A549 (cell line): ENCODE data around the gene NR3C1. TPM values are rescaled to one million over a fixed set of nuclear protein-coding genes. Genes with fewer than 3 reads are reported as not detected.

Source experiments
- ATAC-seq, 2 experiments: fragments of 200-7000 bp in 1 of 2; fragments of >200 bp in 1 of 2; cut with Nextera tagmentation in 1 of 2; cut with Tn5 transposase in 1 of 2; 3 replicates each; pipeline versions ENCODE4 v1.8.0 to v1.9.1; 2018 to 2020; ENCODE audit warnings: mild to moderate bottlenecking in 1 of 2, moderate library complexity in 1 of 2
- CTCF ChIA-PET: fragments of 300-600 bp; sonication (Branson Sonifier 250); formaldehyde crosslinking; extraction: SDS; loops from one replicate; lab custom pipeline; 2021; ENCODE audit warnings: antibody characterized with exemption, inconsistent platforms; lab: Yijun Ruan, JAX
- POLR2A ChIA-PET: fragments of 350-600 bp; formaldehyde crosslinking; extraction: SDS; loops from one replicate; lab custom pipeline; 2021; ENCODE audit warnings: antibody characterized with exemption, inconsistent platforms; lab: Yijun Ruan, JAX
- DNase-seq, 2 experiments: peaks; one replicate each; pipeline versions ENCODE4 v3.0.0 to v3.0.0-alpha.2; 2011 to 2016; ENCODE audit warnings: low read depth in 1 of 2, low spot score in 1 of 2
- FAIRE-seq: peaks from 2 replicates; lab custom pipeline; 2011; peaks lifted over from hg19 to GRCh38; lab: Jason Lieb, UNC
- H3K27ac ChIP-seq, 2 experiments: fragments of >200 bp; sonication (Bioruptor Twin); formaldehyde crosslinking; 3 replicates each; pipeline ENCODE4 v1.5.1; 2016 to 2017
- H3K4me1 ChIP-seq: fragments of >200 bp; sonication (Bioruptor Twin); formaldehyde crosslinking; 3 replicates; pipeline ENCODE4 v1.6.1; 2016
- H3K4me2 ChIP-seq: fragments of >200 bp; sonication (Bioruptor Twin); formaldehyde crosslinking; 3 replicates; pipeline ENCODE4 v1.6.1; 2016
- H3K4me3 ChIP-seq: fragments of >200 bp; sonication (Bioruptor Twin); formaldehyde crosslinking; 3 replicates; pipeline ENCODE4 v1.5.1; 2016
- H3K9me3 ChIP-seq: fragments of >200 bp; sonication (Bioruptor Twin); formaldehyde crosslinking; 3 replicates; pipeline ENCODE4 v1.6.1; 2016
- CHD4 ChIP-seq: fragments of 200-600 bp; sonication (generic); IDR thresholded peaks from 2 replicates; pipeline ENCODE4 v1.6.1; 2016; ENCODE audit warnings: antibody characterized with exemption, mild to moderate bottlenecking, borderline replicate concordance
- E2F6 ChIP-seq: IDR thresholded peaks from 2 replicates; pipeline ENCODE4 v1.6.1; 2012; ENCODE audit warnings: low read depth, borderline replicate concordance
- EHF ChIP-seq: fragments of 250-450 bp; sonication (Bioruptor Pico); IDR thresholded peaks from 2 replicates; pipeline ENCODE4 v1.5.0; 2020; ENCODE audit warnings: mild to moderate bottlenecking
- ELK1 ChIP-seq: fragments of 150-350 bp; IDR thresholded peaks from 2 replicates; pipeline ENCODE4 v1.6.1; 2014; ENCODE audit warnings: low read depth, mild to moderate bottlenecking, low read length
- FOXS1 ChIP-seq: fragments of 250-450 bp; sonication (Bioruptor Pico); IDR thresholded peaks from 2 replicates; pipeline ENCODE4 v1.5.0; 2020; ENCODE audit warnings: mild to moderate bottlenecking, moderate library complexity
- GATA3 ChIP-seq: IDR thresholded peaks from 2 replicates; pipeline ENCODE4 v1.6.1; 2012; ENCODE audit warnings: borderline replicate concordance
- HES2 ChIP-seq: fragments of >200 bp; sonication (Bioruptor Twin); formaldehyde crosslinking; IDR thresholded peaks from 2 replicates; pipeline ENCODE4 v1.6.1; 2016
- HEYL ChIP-seq: fragments of 250-450 bp; sonication (Bioruptor Pico); IDR thresholded peaks from 2 replicates; pipeline ENCODE4 v1.8.0; 2021; ENCODE audit warnings: mild to moderate bottlenecking, moderate library complexity
- HOXB5 ChIP-seq: fragments of 250-450 bp; sonication (Bioruptor Pico); IDR thresholded peaks from 2 replicates; pipeline ENCODE4 v1.5.0; 2020; ENCODE audit warnings: mild to moderate bottlenecking, moderate library complexity
- MAFK ChIP-seq: fragments of 450-650 bp; IDR thresholded peaks from 2 replicates; pipeline ENCODE4 v1.6.1; 2014; ENCODE audit not compliant: partially characterized antibody
- NFE2L2 ChIP-seq: fragments of 150-350 bp; conservative IDR thresholded peaks from 2 replicates; pipeline ENCODE4 v1.6.1; 2014; ENCODE audit warnings: low read length
- NPAS2 ChIP-seq: fragments of 250-450 bp; sonication (Bioruptor Pico); IDR thresholded peaks from 2 replicates; pipeline ENCODE4 v1.8.0; 2022; ENCODE audit warnings: mild to moderate bottlenecking, moderate library complexity, borderline replicate concordance
- PBX3 ChIP-seq: IDR thresholded peaks from 2 replicates; pipeline ENCODE4 v1.6.1; 2012
- PHF8 ChIP-seq: fragments of 200-600 bp; sonication (generic); IDR thresholded peaks from 2 replicates; pipeline ENCODE4 v1.6.1; 2016; ENCODE audit warnings: low read depth, mild to moderate bottlenecking, antibody characterized with exemption, moderate library complexity, borderline replicate concordance
- POLR2A ChIP-seq: IDR thresholded peaks from 2 replicates; pipeline ENCODE4 v1.6.1; 2012; ENCODE audit warnings: mild to moderate bottlenecking, low read length
- RAD21 ChIP-seq, 2 experiments: fragments of >200 bp in 1 of 2; sonication (Bioruptor Twin) in 1 of 2; formaldehyde crosslinking in 1 of 2; IDR thresholded peaks in 1 of 2; conservative IDR thresholded peaks in 1 of 2; 2 replicates in 1 of 2; 3 replicates in 1 of 2; pipeline ENCODE4 v1.6.1; 2012 to 2018; ENCODE audit warnings: inconsistent platforms in 1 of 2
- RCOR1 ChIP-seq: fragments of 150-350 bp; IDR thresholded peaks from 2 replicates; pipeline ENCODE4 v1.6.1; 2014; ENCODE audit warnings: antibody characterized with exemption, low read length, low read depth
- REST ChIP-seq: fragments of 200-600 bp; sonication (generic); IDR thresholded peaks from 2 replicates; pipeline ENCODE4 v1.6.1; 2016; ENCODE audit warnings: antibody characterized with exemption, mild to moderate bottlenecking, moderate library complexity
- RFX5 ChIP-seq: fragments of 450-650 bp; IDR thresholded peaks from 2 replicates; pipeline ENCODE4 v1.7.1; 2014; ENCODE audit warnings: antibody characterized with exemption, mild to moderate bottlenecking, moderate library complexity
- TFCP2L1 ChIP-seq: fragments of 250-450 bp; sonication (Bioruptor Pico); IDR thresholded peaks from 2 replicates; pipeline ENCODE4 v1.5.0; 2021; ENCODE audit warnings: mild to moderate bottlenecking
- TP53 ChIP-seq: fragments of 250-450 bp; sonication (Bioruptor Pico); IDR thresholded peaks from 2 replicates; pipeline ENCODE4 v1.5.0; 2021; ENCODE audit warnings: mild to moderate bottlenecking, moderate library complexity
- ZC3H11A ChIP-seq: fragments of 450-650 bp; IDR thresholded peaks from 2 replicates; pipeline ENCODE4 v1.6.1; 2014; ENCODE audit warnings: antibody characterized with exemption, mild to moderate bottlenecking
- WGBS: methylation state at CpG from one replicate; pipeline ENCODE4 v1.1.6; 2017; ENCODE audit errors: missing lambda C conversion rate; 5-methylcytosine and 5-hydroxymethylcytosine counted together
- polyA plus RNA-seq, 4 experiments: library from polyadenylated mRNA; depleted of rRNA in 3 of 4; stranded (reverse); fragments of >200 nt; fragmentation: RNase III in 1 of 4; extraction: RNeasy Plus Mini Kit Qiagen cat#74134 plus additional on column Dnase treatment in 1 of 4; gene quantifications; 2 replicates in 3 of 4; 3 replicates in 1 of 4; pipeline ENCODE4 v1.2.3, GENCODE V29; 2011 to 2017

Gene NR3C1
- polyA plus RNA-seq, 2 of the 4 experiments (the other 2 are of a cell fraction): 46.5 to 73.0 TPM

- ChIA-PET POLR2A (no interaction called here), CTCF (no interaction called here)
- H3K27ac ChIP-seq: no peak overlapping the region
- FAIRE-seq (no peak), DNase-seq (no peak), ATAC-seq (no peak)
- H3K9me3 ChIP-seq: no peaks in the 10 kb centered on the region
- TF ChIP-seq PHF8 (no peak), TP53 (CRISPR knock-in tag) (no peak), HEYL (CRISPR knock-in tag) (no peak), HES2 (no peak), RAD21 (conservative IDR thresholded peaks at IDR 0.05 in 1 of 2, IDR thresholded peaks at IDR 0.05 in 1 of 2) (no peak), POLR2A (no peak), CHD4 (no peak), TFCP2L1 (no peak)
- 62% methylated on average over 1 of the region's 1 CpG for WGBS
- no peak overlapping the region for H3K4me3 ChIP-seq
- no peak overlapping the region for H3K4me2 ChIP-seq
- peaks cover 14% of the 10 kb centered on the region for H3K4me1 ChIP-seq
Observed at GRCh38 chr5:143428155-143428554, 24.7 kb upstream of the NR3C1 start.

- POLR2A ChIA-PET: no interaction called here
- Histone ChIP-seq H3K27ac (no peak overlapping the region), H3K4me2 (no peak overlapping the region), H3K4me3 (no peak overlapping the region), H3K4me1 (peaks cover 5% of the 10 kb centered on the region), H3K9me3 (no peaks in the 10 kb centered on the region)
- no peak for ATAC-seq
- CTCF ChIA-PET: interaction anchor here (1.1 kb wide), 1 partner anchor 24 kb away, joined by 3 read pairs; the partner anchor contains the start of gene NR3C1
- TF ChIP-seq HOXB5 (CRISPR knock-in tag): no peak
- no peak for TF ChIP-seq E2F6
- TF ChIP-seq ELK1: no peak
- TF ChIP-seq REST: no peak
- no peak for DNase-seq
- no peak for FAIRE-seq
- WGBS: 86% methylated on average over 3 of the region's 3 CpGs
Observed at GRCh38 chr5:143427122-143427735, 23.7 kb upstream of the NR3C1 start.

- no peak overlapping the region for H3K4me2 ChIP-seq
- no peaks in the 10 kb centered on the region for H3K9me3 ChIP-seq
- POLR2A ChIA-PET: no interaction called here
- ATAC-seq (no peak), FAIRE-seq (no peak), DNase-seq (no peak)
- 90% methylated on average over 9 of the region's 9 CpGs for WGBS
- H3K4me1 ChIP-seq: no peaks in the 10 kb centered on the region
- CTCF ChIA-PET: interaction anchor here (0.6 to 1.1 kb wide), 3 partner anchors 9 to 23 kb away, joined by 3 to 4 read pairs (median 3); partner anchors contain the start of gene NR3C1
- TF ChIP-seq PBX3: no peak
- TF ChIP-seq GATA3: no peak
- TF ChIP-seq RCOR1: no peak
- TF ChIP-seq NFE2L2: no peak
- no peak for TF ChIP-seq MAFK
- TF ChIP-seq CHD4: no peak
- no peak for TF ChIP-seq FOXS1 (CRISPR knock-in tag)
- TF ChIP-seq NPAS2: no peak
- TF ChIP-seq TP53 (CRISPR knock-in tag): no peak
- no peak for TF ChIP-seq ZC3H11A
- TF ChIP-seq EHF: no peak
- TF ChIP-seq RFX5: no peak
- H3K4me3 ChIP-seq: no peak overlapping the region
- no peak overlapping the region for H3K27ac ChIP-seq
Observed at GRCh38 chr5:143426437-143426991, 23.0 kb upstream of the NR3C1 start.
